Activated naive CD8-positive, alpha-beta T cell treated with anti-CD3 and anti-CD28 coated beads, Interleukin-2, amount 50 U/mL, for 16 hours (primary cell): ENCODE results near the gene LGALS1.
"Not testable (repeated sequence)": the region's sequence is repeated elsewhere in the genome, so short reads cannot be mapped to it uniquely, and the experiment has no call there.

ENCODE experiments used
- DNase-seq: peaks from one replicate; pipeline ENCODE4 v3.0.0-alpha.2; 2020; ENCODE audit warnings: low read depth, low spot score

LGALS1 gene

GRCh38 chr22:37717235-37717634 lies 41.8 kb downstream of the LGALS1 start:
- not testable (repeated sequence) for DNase-seq

GRCh38 chr22:37717746-37718305 lies 42.4 kb downstream of the LGALS1 start:
- not testable (repeated sequence) for DNase-seq

DNA sequence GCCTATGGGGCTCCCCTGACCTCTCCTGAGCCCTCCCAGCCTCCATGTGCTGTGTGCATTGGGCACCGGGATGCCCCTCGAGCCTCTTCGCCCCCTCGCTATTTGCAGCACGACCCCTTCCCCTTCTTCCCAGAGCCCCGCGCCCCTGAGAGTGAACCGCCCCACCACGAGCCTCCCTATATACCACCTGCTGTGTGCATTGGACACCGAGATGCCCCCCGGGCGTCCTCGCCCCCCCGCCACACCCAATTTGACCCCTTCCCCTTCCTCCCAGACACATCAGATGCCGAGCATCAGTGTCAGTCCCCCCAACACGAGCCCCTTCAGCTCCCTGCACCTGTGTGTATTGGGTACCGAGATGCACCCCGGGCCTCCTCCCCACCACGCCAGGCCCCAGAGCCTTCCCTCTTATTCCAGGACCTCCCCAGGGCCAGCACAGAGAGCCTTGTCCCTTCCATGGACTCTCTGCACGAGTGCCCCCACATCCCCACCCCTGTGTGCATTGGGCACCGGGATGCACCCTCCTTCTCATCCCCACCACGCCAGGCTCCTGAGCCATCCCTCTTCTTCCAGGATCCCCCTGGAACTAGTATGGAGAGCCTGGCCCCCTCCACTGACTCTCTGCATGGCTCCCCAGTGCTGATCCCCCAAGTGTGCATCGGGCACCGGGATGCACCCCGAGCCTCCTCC lies 50.3 kb downstream of the LGALS1 start:
- no peak for DNase-seq

DNA sequence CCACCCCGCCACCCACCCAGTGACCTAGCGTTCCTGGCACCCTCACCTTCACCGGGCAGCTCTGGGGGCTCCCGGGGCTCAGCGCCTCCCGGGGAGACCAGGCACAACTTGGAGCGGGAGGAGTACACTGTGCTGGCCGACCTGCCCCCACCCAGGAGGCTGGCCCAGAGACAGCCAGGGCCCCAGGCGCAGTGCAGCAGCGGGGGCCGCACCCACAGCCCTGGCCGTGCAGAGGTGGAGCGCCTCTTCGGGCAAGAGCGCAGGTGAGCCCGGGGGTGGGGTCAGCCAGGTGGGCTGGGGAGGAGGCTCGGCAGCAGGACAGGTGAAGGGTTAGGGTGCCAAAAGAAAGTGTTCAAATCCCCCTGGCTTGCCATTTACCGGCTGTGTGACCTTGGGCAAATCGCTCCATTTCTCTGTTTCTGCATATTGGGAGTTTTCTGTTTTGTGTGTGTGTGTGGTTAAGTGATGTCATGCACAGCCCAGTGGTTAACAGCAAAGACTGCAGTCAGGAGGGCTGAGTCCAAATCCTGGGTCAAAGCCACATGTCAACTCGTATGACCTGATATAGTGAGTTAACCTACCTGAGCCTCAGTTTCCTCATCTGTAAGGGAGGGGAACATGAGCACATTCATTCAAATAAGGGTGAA lies 50.9 kb downstream of the LGALS1 start:
- DNase-seq = no peak

DNA sequence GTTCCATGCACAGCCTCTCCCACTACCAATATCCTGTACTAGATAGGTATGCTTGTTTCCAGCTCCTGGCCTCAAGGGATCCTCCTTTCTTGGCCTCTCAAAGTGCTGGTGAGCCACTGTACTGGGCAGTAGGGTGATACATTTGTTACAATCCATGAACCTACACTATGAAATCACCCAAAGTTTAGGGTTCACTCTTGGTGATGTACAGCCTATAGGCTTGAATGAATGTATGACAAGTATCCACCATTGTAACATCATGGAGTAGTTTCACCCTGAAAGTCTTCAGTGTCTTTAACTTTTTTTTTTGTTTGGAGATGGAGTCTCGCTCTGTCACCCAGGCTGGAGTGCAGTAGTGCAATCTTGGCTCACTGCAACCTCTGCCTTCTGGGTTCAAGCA lies 53.2 kb downstream of the LGALS1 start:
- DNase-seq = no peak
